RWPE1 (cell line): ENCODE data around the gene ENAH.
"Not testable (repeated sequence)": the region's sequence is repeated elsewhere in the genome, so short reads cannot be mapped to it uniquely, and the experiment has no call there.

Source experiments
- CTCF ChIA-PET: fragments of 350-600 bp; sonication (Branson Sonifier 250); formaldehyde crosslinking; extraction: SDS; loops from one replicate; lab custom pipeline; 2021; lab: Yijun Ruan, JAX
- POLR2A ChIA-PET: fragments of 400-600 bp; formaldehyde crosslinking; extraction: SDS; loops from one replicate; lab custom pipeline; 2020; ENCODE audit warnings: antibody characterized with exemption; ENCODE audit not compliant: low non-redundant PET; lab: Yijun Ruan, JAX
- DNase-seq: peaks from one replicate; pipeline ENCODE4 v3.0.0; 2012; ENCODE audit warnings: low spot score
- H3K27ac ChIP-seq: fragments of 450-650 bp; 2 replicates; pipeline ENCODE4 v1.5.1; 2017
- CTCF ChIP-seq: fragments of 450-650 bp; conservative IDR thresholded peaks from 2 replicates; pipeline ENCODE4 v1.5.1; 2017; ENCODE audit warnings: low read depth, mild to moderate bottlenecking

ENAH gene

DNA sequence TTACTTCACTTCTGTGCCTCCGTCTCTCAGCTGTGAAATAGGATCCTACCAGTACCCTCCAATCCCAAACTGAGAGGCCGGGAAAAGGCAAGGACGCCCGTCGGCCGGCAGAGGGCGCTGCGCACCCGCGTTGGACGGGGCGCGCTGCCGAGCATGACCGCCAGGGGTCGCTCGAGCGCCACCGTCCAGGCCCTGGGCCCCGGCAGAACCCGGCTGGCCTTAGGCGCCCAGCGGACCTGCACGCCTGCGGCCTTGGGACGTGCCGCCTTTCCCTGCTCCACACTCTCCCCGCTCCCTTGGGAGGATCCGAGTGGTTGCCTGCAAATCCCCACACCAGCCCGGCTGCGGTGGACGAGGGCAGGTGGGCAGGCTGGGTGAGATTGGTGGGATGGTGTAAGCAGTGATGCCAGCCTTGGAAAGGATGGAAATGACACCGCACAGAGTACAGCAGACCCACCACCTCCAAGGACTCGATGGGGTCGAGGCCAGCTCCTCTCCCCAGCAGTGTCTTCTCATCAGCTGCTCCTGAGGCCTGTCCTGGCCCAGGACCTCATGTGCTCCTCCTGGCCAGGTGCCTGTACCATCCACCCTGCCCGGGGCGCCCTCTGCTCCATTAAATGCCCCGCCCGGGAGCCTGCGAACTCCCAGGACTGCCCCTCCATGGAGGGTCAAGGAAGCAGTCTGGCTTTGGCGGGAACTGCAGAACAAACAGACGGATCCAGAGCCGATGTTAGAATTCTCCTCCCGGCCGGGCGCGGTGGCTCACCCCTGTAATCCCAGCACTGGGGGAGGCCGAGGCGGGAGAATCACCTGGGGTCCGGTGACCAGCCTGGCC, 177.7 kb downstream of the ENAH start:
- DNase-seq, result peak; percentile 85
- ChIA-PET CTCF (interaction anchor here (0.5 to 2.4 kb wide), 101 partner anchors 8 to 727 kb away, joined by 3 to 38 read pairs (median 4); partner anchors contain the start of genes ENAH, LBR, PYCR2 and SRP9), POLR2A (no interaction called here)
- TF ChIP-seq CTCF, result peak; percentile 100
- no peak overlapping the region for H3K27ac ChIP-seq

- ChIA-PET CTCF (interaction anchor here (0.5 to 2.4 kb wide), 93 partner anchors 8 to 728 kb away, joined by 3 to 38 read pairs (median 4); partner anchors contain the start of genes ENAH, LBR, PYCR2 and SRP9), POLR2A (no interaction called here)
- TF ChIP-seq CTCF, result no peak
- no peak overlapping the region for H3K27ac ChIP-seq
- no peak for DNase-seq
Measured at GRCh38 chr1:225474439-225474985, 178.4 kb downstream of the ENAH start.

DNA sequence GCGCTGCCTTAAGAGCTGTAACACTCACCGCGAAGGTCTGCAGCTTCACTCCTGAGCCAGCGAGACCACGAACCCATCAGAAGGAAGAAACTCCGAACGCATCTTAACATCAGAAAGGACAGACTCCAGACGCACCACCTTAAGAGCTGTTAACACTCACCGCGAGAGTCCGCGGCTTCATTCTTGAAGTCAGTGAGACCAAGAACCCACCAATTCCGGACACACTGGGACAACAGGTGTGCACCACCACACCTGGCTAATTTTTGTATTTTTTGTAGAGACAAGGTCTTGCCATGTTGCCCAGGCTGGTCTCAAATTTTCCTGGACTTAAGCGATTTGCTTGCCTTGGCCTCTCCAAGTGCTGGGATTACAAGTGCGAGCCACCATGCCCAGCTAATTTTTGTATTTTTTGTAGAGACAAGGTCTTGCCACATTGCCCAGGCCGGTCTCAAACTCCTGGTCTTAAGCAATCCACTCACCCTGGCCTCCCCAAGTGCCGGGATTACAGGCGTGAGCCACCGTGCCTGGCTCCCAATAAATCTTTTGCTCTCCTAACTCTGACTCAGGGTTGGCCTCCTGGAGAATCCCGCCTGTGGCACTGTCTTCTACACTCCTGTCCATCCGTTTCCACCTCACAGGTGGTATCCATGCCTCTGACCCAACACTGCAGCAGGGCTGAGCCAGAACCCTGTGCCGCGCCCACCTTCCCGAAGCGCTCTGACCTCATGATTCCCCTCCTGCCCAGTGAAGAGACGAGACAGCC, 179.1 kb downstream of the ENAH start:
- H3K27ac ChIP-seq, POLR2A ChIA-PET, DNase-seq: not testable (repeated sequence)
- CTCF ChIA-PET, result interaction anchor here (0.6 to 2.4 kb wide), 31 partner anchors 10 to 859 kb away, joined by 3 to 38 read pairs (median 5); partner anchors contain the start of genes LBR, PYCR2 and SRP9

DNA sequence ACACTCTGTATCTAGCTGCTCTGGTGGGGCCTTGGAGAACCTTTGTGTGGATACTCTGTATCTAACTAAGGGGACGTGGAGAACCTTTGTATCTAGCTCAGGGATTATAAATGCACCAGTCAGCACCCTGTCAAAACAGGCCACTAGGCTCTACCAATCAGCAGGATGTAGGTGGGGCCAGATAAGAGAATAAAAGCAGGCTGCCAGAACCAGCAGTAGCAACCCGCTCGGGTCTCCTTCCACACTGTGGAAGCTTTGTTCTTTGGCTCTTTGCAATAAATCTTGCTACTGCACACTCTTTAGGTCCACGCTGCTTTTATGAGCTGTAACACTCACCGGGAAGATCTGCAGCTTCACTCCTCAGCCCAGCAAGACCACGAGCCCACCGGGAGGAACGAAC, 179.7 kb downstream of the ENAH start:
- H3K27ac ChIP-seq, DNase-seq, POLR2A ChIA-PET: not testable (repeated sequence)
- CTCF ChIA-PET, result interaction anchor here (0.6 to 1.3 kb wide), 5 partner anchors 9 to 514 kb away, joined by 3 to 6 read pairs (median 4); partner anchors contain the start of gene SRP9

GRCh38 chr1:225471453-225472301, 181.2 kb downstream of the ENAH start:
- POLR2A ChIA-PET, result interaction anchor here (0.5 to 0.6 kb wide), 2 partner anchors 47 to 307 kb away, joined by 3 read pairs; no protein-coding TSS in a partner anchor

DNA sequence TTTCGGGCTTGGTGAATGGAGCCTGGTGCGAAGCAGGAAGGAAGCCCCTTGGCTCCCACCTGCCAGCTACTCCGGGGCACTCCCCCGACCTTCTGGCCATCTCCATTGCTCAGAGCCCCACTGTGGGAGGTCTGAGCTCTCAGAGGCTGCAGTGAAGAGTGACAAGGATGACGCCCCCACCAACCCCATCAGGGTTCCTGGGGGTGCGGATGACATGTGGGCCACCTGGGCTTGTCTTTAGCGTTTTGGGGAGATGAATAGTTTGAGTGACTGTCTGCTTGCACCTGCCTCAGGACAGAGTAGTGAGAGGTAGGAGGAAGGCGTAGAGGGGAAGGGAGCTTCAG, 181.8 kb downstream of the ENAH start:
- CTCF ChIA-PET, result interaction anchor here (1.2 to 2.0 kb wide), 2 partner anchors 10 kb away, joined by 3 to 7 read pairs; no protein-coding TSS in a partner anchor
- POLR2A ChIA-PET, result interaction anchor here (0.5 kb wide), 2 partner anchors 307 to 1881 kb away, joined by 3 to 10 read pairs; no protein-coding TSS in a partner anchor
- TF ChIP-seq CTCF, result no peak

More at GRCh38 chr1:225471453-225472301, 181.2 kb downstream of the ENAH start:
- CTCF ChIA-PET, result interaction anchor here (0.5 to 2.0 kb wide), 6 partner anchors 9 to 374 kb away, joined by 3 to 7 read pairs (median 3); no protein-coding TSS in a partner anchor
- TF ChIP-seq CTCF, result no peak
- H3K27ac ChIP-seq, result no peak overlapping the region
- DNase-seq, result no peak

More for the DNA sequence above, 181.8 kb downstream of the ENAH start:
- DNase-seq, result no peak
- H3K27ac ChIP-seq, result no peak overlapping the region
